Left renal cortex interstitium (tissue), 4 donors: ENCODE measurements around the gene WHAMM. TPM values are rescaled to one million over a fixed set of nuclear protein-coding genes. Genes with fewer than 3 reads are reported as not detected.
"Not testable (repeated sequence)": the region's sequence is repeated elsewhere in the genome, so short reads cannot be mapped to it uniquely, and the experiment has no call there.

Experiments
- DNase-seq, 4 donors: peaks; one replicate each; pipeline ENCODE4 v3.0.0-alpha.2; 2013; ENCODE audit warnings: low read depth in 4 of 4, low spot score in 2 of 4, missing footprints in 1 of 4
- polyA plus RNA-seq, 4 donors: library from polyadenylated mRNA; unstranded; fragments of 120-200 nt; gene quantifications; one replicate each; pipeline ENCODE4 v1.2.1, GENCODE V29; 2013; ENCODE audit not compliant: insufficient read length in 4 of 4

Gene WHAMM
- polyA plus RNA-seq, 4 donors, result 9.4 to 14.3 (median 12.9) TPM

- DNase-seq, result no peak
Observed at GRCh38 chr15:82802497-82802896, 6.9 kb upstream of the WHAMM start.

- no peak for DNase-seq
Observed at GRCh38 chr15:82803793-82804574, 5.4 kb upstream of the WHAMM start.

- no peak for DNase-seq
Observed at GRCh38 chr15:82804575-82804949, 4.9 kb upstream of the WHAMM start.

- DNase-seq, result peak in 1 of 4 donors; percentile 11
Observed at GRCh38 chr15:82805994-82806406, 3.4 kb upstream of the WHAMM start, which contains the start of gene FSD2. Gene FSD2 (minus strand): TSS chr15:82806069. CDS start chr15:82787390, 18,679 bp downstream.

GRCh38 chr15:82807920-82808633 lies 1.4 kb upstream of the WHAMM start:
- no peak for DNase-seq

GRCh38 chr15:82808634-82809041 lies 790 bp upstream of the WHAMM start:
- no peak for DNase-seq

GRCh38 chr15:82810061-82810889 lies 847 bp downstream of the WHAMM start:
- DNase-seq, result peak in 3 of 4 donors; percentile 13 to 39 (median 24)

- DNase-seq, result peak in 1 of 4 donors; percentile 13
Observed at GRCh38 chr15:82810890-82811426, 1.5 kb downstream of the WHAMM start.

GRCh38 chr15:82812994-82813393 lies 3.6 kb downstream of the WHAMM start:
- no peak for DNase-seq

GRCh38 chr15:82820128-82820527 lies 10.7 kb downstream of the WHAMM start:
- no peak for DNase-seq

GRCh38 chr15:82821396-82821795 lies 12.0 kb downstream of the WHAMM start:
- not testable (repeated sequence) for DNase-seq

GRCh38 chr15:82821851-82822250 lies 12.4 kb downstream of the WHAMM start:
- DNase-seq, result not testable (repeated sequence)

GRCh38 chr15:82823049-82823448 lies 13.6 kb downstream of the WHAMM start:
- DNase-seq, result no peak

- no peak for DNase-seq
Observed at GRCh38 chr15:82828075-82828474, 18.6 kb downstream of the WHAMM start.

- no peak for DNase-seq
Observed at GRCh38 chr15:82829234-82829633, 19.8 kb downstream of the WHAMM start.

GRCh38 chr15:82830427-82831173 lies 21.2 kb downstream of the WHAMM start:
- DNase-seq, result no peak

GRCh38 chr15:82831894-82832600 lies 22.6 kb downstream of the WHAMM start:
- DNase-seq, result no peak

- no peak for DNase-seq
Observed at GRCh38 chr15:82832601-82833361, 23.4 kb downstream of the WHAMM start.

- DNase-seq, result no peak
Observed at GRCh38 chr15:82833362-82833682, 23.9 kb downstream of the WHAMM start.
